H1 (cell line): ENCODE data around the gene DBNDD2. TPM values are rescaled to one million over a fixed set of nuclear protein-coding genes. Genes with fewer than 3 reads are reported as not detected.

Experiments
- CTCF ChIA-PET: fragments of 300-600 bp; sonication (Branson Sonifier 250); formaldehyde crosslinking; loops from one replicate; lab custom pipeline; 2021; ENCODE audit not compliant: partially characterized antibody; lab: Charles Lee
- POLR2A ChIA-PET: fragments of 300-600 bp; sonication (Branson Sonifier 250); formaldehyde crosslinking; loops from one replicate; lab custom pipeline; 2021; ENCODE audit warnings: inconsistent platforms; ENCODE audit not compliant: partially characterized antibody; lab: Charles Lee
- DNase-seq, 2 experiments: peaks; one replicate each; pipeline versions ENCODE4 v3.0.0 to v3.0.0-alpha.2; 2010 to 2022; ENCODE audit warnings: low spot score in 2 of 2, low read depth in 1 of 2, mixed read lengths in 1 of 2
- FAIRE-seq: peaks from 2 replicates; lab custom pipeline; 2011; peaks lifted over from hg19 to GRCh38; lab: Jason Lieb, UNC
- H2AFZ ChIP-seq: 2 replicates; pipeline ENCODE4 v1.8.1; 2012; ENCODE audit warnings: low read length, inconsistent platforms
- H2AK5ac ChIP-seq: 2 replicates; pipeline ENCODE4 v1.6.1; 2013; ENCODE audit warnings: low read depth, low read length
- H2BK120ac ChIP-seq: replicated peaks from 2 replicates; pipeline ENCODE3; 2013; ENCODE audit warnings: low read depth, low read length, inconsistent platforms
- H2BK12ac ChIP-seq: 2 replicates; pipeline ENCODE4 v1.6.1; 2013; ENCODE audit warnings: low read depth, low read length
- H2BK15ac ChIP-seq: 2 replicates; pipeline ENCODE4 v1.6.1; 2013; ENCODE audit warnings: low read length
- H2BK20ac ChIP-seq: 2 replicates; pipeline ENCODE4 v1.6.1; 2013; ENCODE audit warnings: low read length
- H2BK5ac ChIP-seq: 2 replicates; pipeline ENCODE4 v1.6.1; 2013; ENCODE audit warnings: low read depth, low read length
- H3K14ac ChIP-seq: 2 replicates; pipeline ENCODE4 v1.6.1; 2013; ENCODE audit warnings: inconsistent platforms; ENCODE audit not compliant: insufficient read length
- H3K18ac ChIP-seq: 2 replicates; pipeline ENCODE4 v1.6.1; 2013; ENCODE audit warnings: low read length; ENCODE audit errors: extremely low read depth
- H3K23ac ChIP-seq: 2 replicates; pipeline ENCODE4 v1.6.1; 2013; ENCODE audit warnings: inconsistent platforms; ENCODE audit not compliant: insufficient read length
- H3K23me2 ChIP-seq: 2 replicates; pipeline ENCODE4 v1.6.1; 2013; ENCODE audit warnings: low read depth, low read length
- H3K27ac ChIP-seq: 2 replicates; pipeline ENCODE4 v1.6.1; 2011; ENCODE audit warnings: low read depth, low read length, inconsistent platforms
- H3K27me3 ChIP-seq, 4 experiments: replicated peaks in 1 of 4; 1 replicate in 1 of 4; 2 replicates in 3 of 4; pipeline versions ENCODE4 v1.6.1 to v1.8.1; 2011 to 2013; ENCODE audit warnings: low read length in 3 of 4, mild to moderate bottlenecking in 3 of 4, inconsistent platforms in 2 of 4, mixed read lengths in 2 of 4, moderate library complexity in 1 of 4; ENCODE audit not compliant: control insufficient read depth in 3 of 4, insufficient read depth in 3 of 4; ENCODE audit errors: extremely low read depth in 1 of 4
- H3K36me3 ChIP-seq, 4 experiments: 2 replicates each; pipeline versions ENCODE4 v1.6.1 to v1.8.1; 2011 to 2013; ENCODE audit warnings: mild to moderate bottlenecking in 4 of 4, low read length in 3 of 4, moderate library complexity in 2 of 4, control low read depth in 1 of 4, inconsistent platforms in 1 of 4; ENCODE audit not compliant: insufficient read depth in 4 of 4, control insufficient read depth in 2 of 4
- H3K4ac ChIP-seq: replicated peaks from 2 replicates; pipeline ENCODE3; 2013; ENCODE audit warnings: low read length, low read depth, mixed read lengths, inconsistent platforms; ENCODE audit not compliant: insufficient read length
- H3K4me1 ChIP-seq, 4 experiments: replicated peaks in 1 of 4; 1 replicate in 1 of 4; 2 replicates in 3 of 4; pipeline versions ENCODE4 v1.6.1 to v1.8.1; 2011 to 2013; ENCODE audit warnings: low read length in 3 of 4, inconsistent platforms in 2 of 4, mixed read lengths in 1 of 4; ENCODE audit not compliant: insufficient read depth in 4 of 4, control insufficient read depth in 3 of 4
- H3K4me2 ChIP-seq, 2 experiments: 2 replicates each; pipeline versions ENCODE4 v1.6.1 to v1.8.1; 2011 to 2013; ENCODE audit warnings: low read depth in 2 of 2, low read length in 2 of 2, control low read depth in 1 of 2, inconsistent platforms in 1 of 2, mild to moderate bottlenecking in 1 of 2; ENCODE audit not compliant: insufficient read depth in 1 of 2
- H3K4me3 ChIP-seq, 4 experiments: fragments of 200-600, 300-600 bp in 1 of 4; sonication (generic), shearing (Covaris generic), sonication (Bioruptor Twin) in 1 of 4; 2 replicates each; pipeline versions ENCODE4 v1.5.1 to v1.8.1; 2011 to 2016; ENCODE audit warnings: low read length in 4 of 4, low read depth in 3 of 4, control low read depth in 2 of 4, inconsistent platforms in 2 of 4, mild to moderate bottlenecking in 2 of 4, mixed read lengths in 1 of 4, moderate library complexity in 1 of 4; ENCODE audit not compliant: insufficient read depth in 2 of 4; ENCODE audit errors: extremely low read depth in 1 of 4
- H3K56ac ChIP-seq: replicated peaks from 2 replicates; pipeline ENCODE3; 2013; ENCODE audit warnings: low read depth, mild to moderate bottlenecking, mixed read lengths, low read length, inconsistent platforms; ENCODE audit not compliant: insufficient read length
- H3K79me1 ChIP-seq: 2 replicates; pipeline ENCODE4 v1.6.1; 2013; ENCODE audit warnings: low read depth, low read length, control low read depth
- H3K79me2 ChIP-seq, 2 experiments: 2 replicates each; pipeline versions ENCODE4 v1.6.1 to v1.8.1; 2012 to 2013; ENCODE audit warnings: low read length in 2 of 2, mild to moderate bottlenecking in 2 of 2, inconsistent platforms in 1 of 2; ENCODE audit not compliant: insufficient read depth in 2 of 2, control insufficient read depth in 1 of 2
- H3K9ac ChIP-seq, 4 experiments: replicated peaks in 1 of 4; 1 replicate in 1 of 4; 2 replicates in 3 of 4; pipeline versions ENCODE4 v1.6.1 to v1.8.1; 2011 to 2013; ENCODE audit warnings: low read depth in 3 of 4, low read length in 3 of 4, control low read depth in 2 of 4, mild to moderate bottlenecking in 2 of 4, moderate library complexity in 2 of 4, inconsistent platforms in 1 of 4; ENCODE audit errors: extremely low read depth in 1 of 4
- H3K9me3 ChIP-seq, 2 experiments: 2 replicates each; pipeline versions ENCODE4 v1.6.1 to v1.8.1; 2012 to 2013; ENCODE audit warnings: mild to moderate bottlenecking in 2 of 2, moderate library complexity in 2 of 2, control low read depth in 1 of 2, inconsistent platforms in 1 of 2, low read depth in 1 of 2, low read length in 1 of 2, mixed read lengths in 1 of 2; ENCODE audit not compliant: insufficient read depth in 2 of 2
- H4K20me1 ChIP-seq, 2 experiments: replicated peaks in 1 of 2; 2 replicates each; pipeline versions ENCODE3 to v1.8.1; 2011 to 2013; ENCODE audit warnings: inconsistent platforms in 2 of 2, low read length in 2 of 2, mild to moderate bottlenecking in 1 of 2; ENCODE audit not compliant: insufficient read depth in 2 of 2, control insufficient read depth in 1 of 2
- H4K5ac ChIP-seq: 2 replicates; pipeline ENCODE4 v1.6.1; 2013; ENCODE audit warnings: low read length, low read depth, mixed read lengths, inconsistent platforms; ENCODE audit not compliant: insufficient read length
- H4K8ac ChIP-seq: 2 replicates; pipeline ENCODE4 v1.8.0; 2013; ENCODE audit warnings: mild to moderate bottlenecking, moderate library complexity, low read length, inconsistent platforms; ENCODE audit not compliant: insufficient read depth; ENCODE audit errors: extremely low read depth
- H4K91ac ChIP-seq: replicated peaks from 2 replicates; pipeline ENCODE3; 2013; ENCODE audit warnings: low read length, mixed read lengths, inconsistent platforms; ENCODE audit not compliant: insufficient read length
- ASH2L ChIP-seq: fragments of 200-600, 300-600 bp; sonication (generic); IDR thresholded peaks from one replicate; pipeline ENCODE4 v1.7.1; 2017; ENCODE audit warnings: low read length
- ATF3 ChIP-seq: IDR thresholded peaks from 2 replicates; pipeline ENCODE4 v1.6.1; 2011; ENCODE audit warnings: low read depth, mild to moderate bottlenecking, low read length; ENCODE audit not compliant: insufficient read depth
- CBX5 ChIP-seq: fragments of 300-800, 300-1000 bp; sonication (generic); IDR thresholded peaks from 2 replicates; pipeline ENCODE4 v1.7.1; 2016; ENCODE audit warnings: antibody characterized with exemption, low read length, low read depth
- CEBPB ChIP-seq: IDR thresholded peaks from 2 replicates; pipeline ENCODE4 v1.6.1; 2012; ENCODE audit warnings: low read depth, low read length
- CHD2 ChIP-seq: IDR thresholded peaks from 2 replicates; pipeline ENCODE4 v1.6.1; 2012; ENCODE audit warnings: low read length, improper control_type of control experiment
- HDAC2 ChIP-seq, 2 experiments: fragments of 300-600 bp in 1 of 2; sonication (generic) in 1 of 2; IDR thresholded peaks; 2 replicates each; pipeline ENCODE4 v1.6.1; 2011 to 2012; ENCODE audit warnings: low read depth in 2 of 2, low read length in 2 of 2, mild to moderate bottlenecking in 2 of 2, moderate library complexity in 2 of 2, borderline replicate concordance in 1 of 2, inconsistent platforms in 1 of 2
- RXRA ChIP-seq: IDR thresholded peaks from 2 replicates; pipeline ENCODE4 v1.6.1; 2011; ENCODE audit warnings: low read depth, mild to moderate bottlenecking, low read length, moderate library complexity; ENCODE audit not compliant: insufficient read depth
- SAP30 ChIP-seq: fragments of 300-600 bp; sonication (generic); IDR thresholded peaks from 2 replicates; pipeline ENCODE4 v1.7.1; 2012; ENCODE audit warnings: low read length, moderate library complexity, mild to moderate bottlenecking, inconsistent platforms; ENCODE audit not compliant: insufficient read depth, insufficient replicate concordance
- SIN3A ChIP-seq, 2 experiments: IDR thresholded peaks in 1 of 2; conservative IDR thresholded peaks in 1 of 2; 2 replicates each; pipeline ENCODE4 v1.6.1; 2011 to 2012; ENCODE audit warnings: low read length in 2 of 2, improper control_type of control experiment in 1 of 2, low read depth in 1 of 2, mild to moderate bottlenecking in 1 of 2
- SIRT6 ChIP-seq: IDR thresholded peaks from one replicate; pipeline ENCODE4 v1.7.1; 2012; ENCODE audit warnings: low read length, inconsistent platforms
- SP1 ChIP-seq: IDR thresholded peaks from 2 replicates; pipeline ENCODE4 v1.6.1; 2011; ENCODE audit warnings: low read depth, low read length
- SRF ChIP-seq: IDR thresholded peaks from 2 replicates; pipeline ENCODE4 v1.6.1; 2011; ENCODE audit warnings: mild to moderate bottlenecking, low read depth, low read length, moderate library complexity
- TAF1 ChIP-seq: IDR thresholded peaks from 2 replicates; pipeline ENCODE4 v1.6.1; 2011; ENCODE audit warnings: mild to moderate bottlenecking, low read depth, low read length
- YY1 ChIP-seq: IDR thresholded peaks from 2 replicates; pipeline ENCODE4 v1.6.1; 2011; ENCODE audit warnings: low read depth, mild to moderate bottlenecking, low read length
- WGBS, 2 experiments: shearing (Covaris generic) in 1 of 2; methylation state at CpG; one replicate each; pipeline versions ENCODE4 v1.1.6 to v1.1.7; 2013 to 2015; ENCODE audit warnings: low lambda C conversion rate in 2 of 2, mixed read lengths in 2 of 2, inconsistent platforms in 1 of 2, low coverage in 1 of 2, missing lambda C conversion rate in 1 of 2; ENCODE audit not compliant: insufficient replicate concordance in 2 of 2, insufficient coverage in 1 of 2, insufficient read length in 1 of 2; ENCODE audit errors: extremely low coverage in 1 of 2, missing lambda C conversion rate in 1 of 2; 5-methylcytosine and 5-hydroxymethylcytosine counted together
- polyA plus RNA-seq, 7 experiments: library from polyadenylated mRNA; depleted of rRNA in 3 of 7; stranded (reverse) in 5 of 7; unstranded in 2 of 7; fragments of >200 nt in 5 of 7; fragments of 200-250 nt in 2 of 7; gene quantifications; 1 replicate in 5 of 7; 2 replicates in 1 of 7; 4 replicates in 1 of 7; pipeline versions ENCODE4 v1.2.1 to v1.2.3, GENCODE V29; 2011 to 2013; ENCODE audit warnings: missing spikeins in 2 of 7, mixed read lengths in 2 of 7
- total RNA-seq: library from RNA; stranded (reverse); fragmentation: NEBNext Ultra II Directional; extraction: Animal tissue kit (Norgen Biotek cat#: 25700); gene quantifications from 2 replicates; pipeline ENCODE4 v1.2.1, GENCODE V29; 2021

DBNDD2 gene
- total and polyA plus RNA-seq, 2 of the 8 experiments (the other 6 are each of a cell fraction or from before 2014, with no cell fraction given) = 55.8 to 96.3 TPM

- DNase-seq (no peak), FAIRE-seq (no peak)
- POLR2A ChIA-PET = interaction anchor here (0.9 to 1.5 kb wide), 5 partner anchors 9 to 65 kb away, joined by 3 to 4 read pairs (median 3); no protein-coding TSS in a partner anchor
- no peak for TF ChIP-seq HDAC2 (IDR thresholded peaks at IDR 0.05; ENCODE audit: borderline replicate concordance in 1 of 2, low read depth in 2 of 2, low read length in 2 of 2)
- no peak for TF ChIP-seq CEBPB
- no peak for TF ChIP-seq TAF1
- TF ChIP-seq SP1 = no peak
- no peak for TF ChIP-seq ASH2L
- TF ChIP-seq YY1 = no peak
- no peak for TF ChIP-seq RXRA
- TF ChIP-seq SIN3A (conservative IDR thresholded peaks at IDR 0.05 in 1 of 2, IDR thresholded peaks at IDR 0.05 in 1 of 2; ENCODE audit: low read depth in 1 of 2, low read length in 2 of 2) = no peak
- TF ChIP-seq SIRT6 = no peak
- no peak for TF ChIP-seq ATF3
- TF ChIP-seq SRF = no peak
- no peak for TF ChIP-seq SAP30
- no peak for TF ChIP-seq CBX5
- TF ChIP-seq CHD2 = no peak
Measured at GRCh38 chr20:45412653-45413052, 4.6 kb downstream of the DBNDD2 start.

More at GRCh38 chr20:45412653-45413052, 4.6 kb downstream of the DBNDD2 start:
- Histone ChIP-seq H2BK15ac (no peak overlapping the region), H3K4ac (no peak overlapping the region), H4K20me1 (peaks cover 5 to 6% of the 10 kb centered on the region in 2 experiments), H3K79me2 (peaks cover 0 to 17% of the 10 kb centered on the region in 2 experiments; a peak in 2 of 4 replicates), H3K4me3 (no peak overlapping the region), H3K27me3 (no peaks in the 10 kb centered on the region), H3K18ac (no peak overlapping the region), H2BK12ac (no peak overlapping the region), H4K8ac (no peak overlapping the region), H3K14ac (no peak overlapping the region), H3K23me2 (peaks cover 7% of the 10 kb centered on the region), H2BK20ac (no peak overlapping the region), H3K23ac (no peak overlapping the region), H3K36me3 (peaks cover 5 to 15% (median 13%) of the 10 kb centered on the region in 4 experiments), H4K5ac (no peak overlapping the region), H2BK120ac (no peak overlapping the region), H3K56ac (no peak overlapping the region), H4K91ac (no peak overlapping the region), H3K9me3 (no peaks in the 10 kb centered on the region), H3K4me2 (no peak overlapping the region), H3K9ac (no peak overlapping the region), H3K4me1 (peaks cover 0 to 8% (median 4%) of the 10 kb centered on the region in 4 experiments; a peak in 5 of 7 replicates), H3K27ac (no peak overlapping the region), H2AFZ (no peak overlapping the region), H2AK5ac (no peak overlapping the region), H3K79me1 (peaks cover 3% of the 10 kb centered on the region), H2BK5ac (no peak overlapping the region)
- CTCF ChIA-PET = interaction anchor here (0.9 to 12.6 kb wide), 14 partner anchors 15 to 216 kb away, joined by 3 to 127 read pairs (median 3); partner anchors contain the start of gene TP53TG5
- WGBS, 2 experiments = 89% methylated on average over 5 of the region's 5 CpGs; no CpG with 5 or more reads in 1 of the 2 experiments
